ENCODE data around the gene UBL7.

Gene UBL7

GRCh38 chr15:74403991-74404563 lies 56.9 kb downstream of the UBL7 start:
- TF ChIP-seq POLR2AphosphoS5 (IDR thresholded peaks at IDR 0.05; ENCODE audit: low read depth, low read length): no peak
- TF ChIP-seq REST (IDR thresholded peaks at IDR 0.05; ENCODE audit: insufficient read depth in 1 of 2, low read depth in 2 of 2, low read length in 2 of 2): no peak
- no peak for TF ChIP-seq TAF1 (IDR thresholded peaks at IDR 0.05; ENCODE audit: borderline replicate concordance, insufficient read depth, low read length)
- TF ChIP-seq SIN3A (IDR thresholded peaks at IDR 0.05; ENCODE audit: borderline replicate concordance, insufficient read depth, low read length): no peak
- no peak for TF ChIP-seq FOXP2 (optimal IDR thresholded peaks at IDR 0.05; ENCODE audit: borderline replicate concordance, extremely low read depth, extremely low read length, insufficient read depth)

GRCh38 chr15:74403588-74403919 lies 57.4 kb downstream of the UBL7 start:
- TF ChIP-seq REST (IDR thresholded peaks at IDR 0.05; ENCODE audit: insufficient read depth in 1 of 2, low read depth in 2 of 2, low read length in 2 of 2): no peak
- no peak for TF ChIP-seq SIN3A (IDR thresholded peaks at IDR 0.05; ENCODE audit: borderline replicate concordance, insufficient read depth, low read length)
- no peak for TF ChIP-seq TAF1 (IDR thresholded peaks at IDR 0.05; ENCODE audit: borderline replicate concordance, insufficient read depth, low read length)
- no peak for TF ChIP-seq FOXP2 (optimal IDR thresholded peaks at IDR 0.05; ENCODE audit: borderline replicate concordance, extremely low read depth, extremely low read length, insufficient read depth)
- no peak for TF ChIP-seq POLR2AphosphoS5 (IDR thresholded peaks at IDR 0.05; ENCODE audit: low read depth, low read length)

GRCh38 chr15:74402873-74403587 lies 57.9 kb downstream of the UBL7 start:
- no peak for TF ChIP-seq SIN3A (IDR thresholded peaks at IDR 0.05; ENCODE audit: borderline replicate concordance, insufficient read depth, low read length)
- TF ChIP-seq REST (IDR thresholded peaks at IDR 0.05; ENCODE audit: insufficient read depth in 1 of 2, low read depth in 2 of 2, low read length in 2 of 2): no peak
- no peak for TF ChIP-seq TAF1 (IDR thresholded peaks at IDR 0.05; ENCODE audit: borderline replicate concordance, insufficient read depth, low read length)

- TF ChIP-seq REST (IDR thresholded peaks at IDR 0.05; ENCODE audit: insufficient read depth in 1 of 2, low read depth in 2 of 2, low read length in 2 of 2) (no peak), POLR2AphosphoS5 (IDR thresholded peaks at IDR 0.05; ENCODE audit: low read depth, low read length) (no peak), TAF1 (IDR thresholded peaks at IDR 0.05; ENCODE audit: borderline replicate concordance, insufficient read depth, low read length) (no peak), FOXP2 (optimal IDR thresholded peaks at IDR 0.05; ENCODE audit: borderline replicate concordance, extremely low read depth, extremely low read length, insufficient read depth) (no peak), SIN3A (IDR thresholded peaks at IDR 0.05; ENCODE audit: borderline replicate concordance, insufficient read depth, low read length) (no peak)
Observed at GRCh38 chr15:74402337-74402841, 58.6 kb downstream of the UBL7 start.
